Gastroesophageal sphincter (tissue), 3 donors: ENCODE data around the gene PKN1.
"Not testable (repeated sequence)": the region's sequence is repeated elsewhere in the genome, so short reads cannot be mapped to it uniquely, and the experiment has no call there.

Source experiments
- EP300 ChIP-seq: sonication (generic); formaldehyde crosslinking; IDR thresholded peaks from one replicate; pipeline ENCODE4 v1.6.1; 2017; ENCODE audit warnings: antibody characterized with exemption, mild to moderate bottlenecking
- POLR2A ChIP-seq, 2 donors: fragments of 450-650 bp; IDR thresholded peaks; one replicate each; pipeline ENCODE4 v1.6.1; 2017; ENCODE audit warnings: antibody characterized with exemption in 2 of 2, mild to moderate bottlenecking in 2 of 2, moderate library complexity in 1 of 2
- POLR2AphosphoS5 ChIP-seq: sonication (generic); formaldehyde crosslinking; IDR thresholded peaks from one replicate; pipeline ENCODE4 v1.6.1; 2017; ENCODE audit warnings: antibody characterized with exemption
- TF ChIP-seq, protein P1 (sequence below), 4 experiments: fragments of 200-600 bp in 2 of 4; fragments of 450-650 bp in 2 of 4; sonication (generic) in 1 of 4; IDR thresholded peaks; one replicate each; pipeline ENCODE4 v1.5.1; 2017 to 2019; ENCODE audit warnings: antibody characterized with exemption in 4 of 4, mild to moderate bottlenecking in 2 of 4, moderate library complexity in 2 of 4

DNA sequence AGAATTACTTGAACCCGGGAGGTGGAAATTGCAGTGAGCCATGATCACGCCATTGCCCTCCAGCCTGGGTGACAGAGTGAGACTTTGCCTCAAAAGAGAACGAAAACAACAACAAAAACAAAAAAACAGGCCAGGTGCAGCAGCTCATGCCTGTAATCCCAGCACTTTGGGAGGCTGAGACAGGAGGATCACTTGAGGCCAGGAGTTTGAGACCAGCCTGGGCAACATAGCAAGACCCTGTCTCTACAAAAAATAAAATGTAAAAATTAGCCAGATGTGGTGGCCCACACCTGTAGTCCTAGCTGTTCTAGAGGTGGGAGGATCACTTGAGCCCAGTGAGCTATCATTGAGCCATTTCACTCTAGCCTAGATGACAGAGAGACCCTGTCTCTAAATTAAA lies 19.2 kb downstream of the PKN1 start:
- TF ChIP-seq POLR2A (IDR thresholded peaks at IDR 0.05); POLR2AphosphoS5; EP300: not testable (repeated sequence)
- TF ChIP-seq, protein P1, sequence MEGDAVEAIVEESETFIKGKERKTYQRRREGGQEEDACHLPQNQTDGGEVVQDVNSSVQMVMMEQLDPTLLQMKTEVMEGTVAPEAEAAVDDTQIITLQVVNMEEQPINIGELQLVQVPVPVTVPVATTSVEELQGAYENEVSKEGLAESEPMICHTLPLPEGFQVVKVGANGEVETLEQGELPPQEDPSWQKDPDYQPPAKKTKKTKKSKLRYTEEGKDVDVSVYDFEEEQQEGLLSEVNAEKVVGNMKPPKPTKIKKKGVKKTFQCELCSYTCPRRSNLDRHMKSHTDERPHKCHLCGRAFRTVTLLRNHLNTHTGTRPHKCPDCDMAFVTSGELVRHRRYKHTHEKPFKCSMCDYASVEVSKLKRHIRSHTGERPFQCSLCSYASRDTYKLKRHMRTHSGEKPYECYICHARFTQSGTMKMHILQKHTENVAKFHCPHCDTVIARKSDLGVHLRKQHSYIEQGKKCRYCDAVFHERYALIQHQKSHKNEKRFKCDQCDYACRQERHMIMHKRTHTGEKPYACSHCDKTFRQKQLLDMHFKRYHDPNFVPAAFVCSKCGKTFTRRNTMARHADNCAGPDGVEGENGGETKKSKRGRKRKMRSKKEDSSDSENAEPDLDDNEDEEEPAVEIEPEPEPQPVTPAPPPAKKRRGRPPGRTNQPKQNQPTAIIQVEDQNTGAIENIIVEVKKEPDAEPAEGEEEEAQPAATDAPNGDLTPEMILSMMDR (IDR thresholded peaks at IDR 0.05): not testable (repeated sequence)
